ENCODE data around the gene GPR156.

GPR156 gene

GRCh38 chr3:120196812-120197211 is 88.2 kb downstream of the GPR156 start:
- H3K23ac ChIP-seq (ENCODE audit: low read length in 2 of 2), result no peak overlapping the region
- H4K91ac ChIP-seq (ENCODE audit: low read length), result no peak overlapping the region
- no peaks in the 10 kb centered on the region for H3K9me3 ChIP-seq (ENCODE audit: control insufficient read depth, low read length)
- no peak overlapping the region for H3K27ac ChIP-seq (ENCODE audit: low read length, poor library complexity, severe bottlenecking)
- H3K9ac ChIP-seq (ENCODE audit: low read length), result no peak overlapping the region
- H3K4me1 ChIP-seq (ENCODE audit: control insufficient read depth, insufficient read depth, low read depth, low read length), result no peaks in the 10 kb centered on the region
- no peak overlapping the region for H2BK120ac ChIP-seq (ENCODE audit: low read depth, low read length)
- H3K4me2 ChIP-seq (ENCODE audit: low read length, poor library complexity, severe bottlenecking), result no peak overlapping the region
- H2BK5ac ChIP-seq (ENCODE audit: low read depth, low read length, poor library complexity, severe bottlenecking), result no peak overlapping the region
- H3K18ac ChIP-seq (ENCODE audit: low read depth in 1 of 2, low read length in 2 of 2), result no peak overlapping the region
- no peak overlapping the region for H4K8ac ChIP-seq (ENCODE audit: low read length)
- no peaks in the 10 kb centered on the region for H3K27me3 ChIP-seq (ENCODE audit: control insufficient read depth in 1 of 2, insufficient read depth in 1 of 2, low read length in 2 of 2)
- no peak overlapping the region for H2AK5ac ChIP-seq (ENCODE audit: low read length, severe bottlenecking)
- no peaks in the 10 kb centered on the region for H3K79me1 ChIP-seq (replicated peaks; ENCODE audit: low read length, poor library complexity, severe bottlenecking)
- no peak overlapping the region for H2BK15ac ChIP-seq (ENCODE audit: low read depth, poor library complexity, severe bottlenecking)
- H3K14ac ChIP-seq (ENCODE audit: low read length in 2 of 2), result no peak overlapping the region
- no peak overlapping the region for H2BK12ac ChIP-seq (ENCODE audit: low read length in 2 of 2)
- WGBS, result 56% methylated on average over 1 of the region's 2 CpGs
- no peak overlapping the region for H3K4ac ChIP-seq (ENCODE audit: low read depth in 1 of 2, low read length in 2 of 2)
- no peak overlapping the region for H3K4me3 ChIP-seq (ENCODE audit: insufficient read depth in 1 of 2, low read depth in 1 of 2, low read length in 2 of 2)
- H2AFZ ChIP-seq (ENCODE audit: low read depth, low read length), result no peak overlapping the region
- no peak for DNase-seq
- H3K36me3 ChIP-seq (ENCODE audit: control insufficient read depth in 1 of 2, insufficient read depth in 2 of 2, low read depth in 1 of 2, low read length in 2 of 2), result no peaks in the 10 kb centered on the region

DNA sequence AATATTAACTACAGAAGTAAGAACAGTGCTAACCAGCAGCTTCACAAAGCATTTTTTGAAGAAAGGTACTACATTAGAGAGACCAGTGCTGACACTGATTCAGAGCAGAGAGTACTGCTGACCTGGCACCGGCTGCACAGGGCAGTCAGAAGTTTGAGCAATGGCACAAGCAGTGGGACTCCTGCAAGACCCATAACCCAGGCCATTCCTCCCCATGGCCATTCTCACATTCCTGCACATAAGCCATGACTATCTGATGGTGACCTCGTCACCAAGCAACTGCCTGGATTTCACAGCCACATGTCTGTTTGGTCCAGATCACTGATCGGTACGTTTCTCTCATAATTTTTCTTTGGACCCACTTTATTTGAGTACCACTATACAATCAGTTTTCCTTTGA is 88.7 kb downstream of the GPR156 start:
- Histone ChIP-seq H3K4me1 (ENCODE audit: control insufficient read depth, insufficient read depth, low read depth, low read length) (no peaks in the 10 kb centered on the region), H3K27ac (ENCODE audit: low read length, poor library complexity, severe bottlenecking) (no peak overlapping the region), H3K4me3 (ENCODE audit: insufficient read depth in 1 of 2, low read depth in 1 of 2, low read length in 2 of 2) (no peak overlapping the region), H3K4ac (ENCODE audit: low read depth in 1 of 2, low read length in 2 of 2) (no peak overlapping the region), H2AFZ (ENCODE audit: low read depth, low read length) (no peak overlapping the region), H3K36me3 (ENCODE audit: control insufficient read depth in 1 of 2, insufficient read depth in 2 of 2, low read depth in 1 of 2, low read length in 2 of 2) (no peaks in the 10 kb centered on the region), H2BK15ac (ENCODE audit: low read depth, poor library complexity, severe bottlenecking) (no peak overlapping the region), H2BK12ac (ENCODE audit: low read length in 2 of 2) (no peak overlapping the region), H2BK120ac (ENCODE audit: low read depth, low read length) (no peak overlapping the region), H3K27me3 (ENCODE audit: control insufficient read depth in 1 of 2, insufficient read depth in 1 of 2, low read length in 2 of 2) (no peaks in the 10 kb centered on the region), H4K91ac (ENCODE audit: low read length) (no peak overlapping the region), H3K9me3 (ENCODE audit: control insufficient read depth, low read length) (no peaks in the 10 kb centered on the region), H3K9ac (ENCODE audit: low read length) (no peak overlapping the region), H3K23ac (ENCODE audit: low read length in 2 of 2) (no peak overlapping the region), H3K18ac (ENCODE audit: low read depth in 1 of 2, low read length in 2 of 2) (no peak overlapping the region), H2AK5ac (ENCODE audit: low read length, severe bottlenecking) (no peak overlapping the region), H3K14ac (ENCODE audit: low read length in 2 of 2) (no peak overlapping the region), H3K4me2 (ENCODE audit: low read length, poor library complexity, severe bottlenecking) (no peak overlapping the region), H2BK5ac (ENCODE audit: low read depth, low read length, poor library complexity, severe bottlenecking) (no peak overlapping the region), H4K8ac (ENCODE audit: low read length) (no peak overlapping the region), H3K79me1 (replicated peaks; ENCODE audit: low read length, poor library complexity, severe bottlenecking) (no peaks in the 10 kb centered on the region)
- WGBS, result 96% methylated on average over 4 of the region's 4 CpGs
- no peak for DNase-seq

GRCh38 chr3:120193554-120193953 is 91.5 kb downstream of the GPR156 start:
- H4K8ac ChIP-seq (ENCODE audit: low read length), result no peak overlapping the region
- H2BK15ac ChIP-seq (ENCODE audit: low read depth, poor library complexity, severe bottlenecking), result no peak overlapping the region
- DNase-seq, result no peak
- H2AFZ ChIP-seq (ENCODE audit: low read depth, low read length), result no peak overlapping the region
- no peak overlapping the region for H3K4me3 ChIP-seq (ENCODE audit: insufficient read depth in 1 of 2, low read depth in 1 of 2, low read length in 2 of 2)
- H4K91ac ChIP-seq (ENCODE audit: low read length), result no peak overlapping the region
- H3K23ac ChIP-seq (ENCODE audit: low read length in 2 of 2), result no peak overlapping the region
- H2AK5ac ChIP-seq (ENCODE audit: low read length, severe bottlenecking), result no peak overlapping the region
- H3K79me1 ChIP-seq (replicated peaks; ENCODE audit: low read length, poor library complexity, severe bottlenecking), result no peaks in the 10 kb centered on the region
- no peak overlapping the region for H3K4me2 ChIP-seq (ENCODE audit: low read length, poor library complexity, severe bottlenecking)
- peaks cover 2% of the 10 kb centered on the region for H3K9me3 ChIP-seq (ENCODE audit: control insufficient read depth, low read length)
- no peak overlapping the region for H3K18ac ChIP-seq (ENCODE audit: low read depth in 1 of 2, low read length in 2 of 2)
- H3K4me1 ChIP-seq (ENCODE audit: control insufficient read depth, insufficient read depth, low read depth, low read length), result no peaks in the 10 kb centered on the region
- no peak overlapping the region for H2BK5ac ChIP-seq (ENCODE audit: low read depth, low read length, poor library complexity, severe bottlenecking)
- no peak overlapping the region for H3K4ac ChIP-seq (ENCODE audit: low read depth in 1 of 2, low read length in 2 of 2)
- no peaks in the 10 kb centered on the region for H3K27me3 ChIP-seq (ENCODE audit: control insufficient read depth in 1 of 2, insufficient read depth in 1 of 2, low read length in 2 of 2)
- H2BK12ac ChIP-seq (ENCODE audit: low read length in 2 of 2), result no peak overlapping the region
- no peak overlapping the region for H3K9ac ChIP-seq (ENCODE audit: low read length)
- no peak overlapping the region for H3K14ac ChIP-seq (ENCODE audit: low read length in 2 of 2)
- no peaks in the 10 kb centered on the region for H3K36me3 ChIP-seq (ENCODE audit: control insufficient read depth in 1 of 2, insufficient read depth in 2 of 2, low read depth in 1 of 2, low read length in 2 of 2)
- H2BK120ac ChIP-seq (ENCODE audit: low read depth, low read length), result no peak overlapping the region
- H3K27ac ChIP-seq (ENCODE audit: low read length, poor library complexity, severe bottlenecking), result no peak overlapping the region

- no peak overlapping the region for H3K27ac ChIP-seq (ENCODE audit: low read length, poor library complexity, severe bottlenecking)
- no peak overlapping the region for H2BK5ac ChIP-seq (ENCODE audit: low read depth, low read length, poor library complexity, severe bottlenecking)
- H3K9me3 ChIP-seq (ENCODE audit: control insufficient read depth, low read length), result peaks cover 2% of the 10 kb centered on the region
- H3K36me3 ChIP-seq (ENCODE audit: control insufficient read depth in 1 of 2, insufficient read depth in 2 of 2, low read depth in 1 of 2, low read length in 2 of 2), result no peaks in the 10 kb centered on the region
- H3K4me3 ChIP-seq (ENCODE audit: insufficient read depth in 1 of 2, low read depth in 1 of 2, low read length in 2 of 2), result no peak overlapping the region
- no peak overlapping the region for H2AFZ ChIP-seq (ENCODE audit: low read depth, low read length)
- no peak overlapping the region for H4K91ac ChIP-seq (ENCODE audit: low read length)
- no peak overlapping the region for H3K18ac ChIP-seq (ENCODE audit: low read depth in 1 of 2, low read length in 2 of 2)
- no peak overlapping the region for H2BK12ac ChIP-seq (ENCODE audit: low read length in 2 of 2)
- H3K23ac ChIP-seq (ENCODE audit: low read length in 2 of 2), result no peak overlapping the region
- no peak overlapping the region for H2BK15ac ChIP-seq (ENCODE audit: low read depth, poor library complexity, severe bottlenecking)
- H2BK120ac ChIP-seq (ENCODE audit: low read depth, low read length), result no peak overlapping the region
- no peaks in the 10 kb centered on the region for H3K79me1 ChIP-seq (replicated peaks; ENCODE audit: low read length, poor library complexity, severe bottlenecking)
- no peak overlapping the region for H2AK5ac ChIP-seq (ENCODE audit: low read length, severe bottlenecking)
- no peak overlapping the region for H3K9ac ChIP-seq (ENCODE audit: low read length)
- H3K27me3 ChIP-seq (ENCODE audit: control insufficient read depth in 1 of 2, insufficient read depth in 1 of 2, low read length in 2 of 2), result no peaks in the 10 kb centered on the region
- H3K4me1 ChIP-seq (ENCODE audit: control insufficient read depth, insufficient read depth, low read depth, low read length), result no peaks in the 10 kb centered on the region
- no peak overlapping the region for H4K8ac ChIP-seq (ENCODE audit: low read length)
- H3K14ac ChIP-seq (ENCODE audit: low read length in 2 of 2), result no peak overlapping the region
- H3K4me2 ChIP-seq (ENCODE audit: low read length, poor library complexity, severe bottlenecking), result no peak overlapping the region
- no peak for DNase-seq
- no peak overlapping the region for H3K4ac ChIP-seq (ENCODE audit: low read depth in 1 of 2, low read length in 2 of 2)
- WGBS, result 86% methylated on average over 3 of the region's 3 CpGs
Observed at GRCh38 chr3:120192579-120192978, 92.4 kb downstream of the GPR156 start.

Data from mesenchymal stem cell (in vitro differentiated cells and primary cell).